GM21528 (cell line): Measurements from ENCODE around the gene VTI1A.

Experiments used
- ATAC-seq: cut with Tn5 transposase; IDR thresholded peaks from one replicate; pipeline ENCODE4 v1.9.1; 2021; ENCODE audit warnings: mild to moderate bottlenecking, moderate library complexity; ENCODE audit not compliant: unreplicated experiment, low FRiP score

Gene VTI1A

DNA sequence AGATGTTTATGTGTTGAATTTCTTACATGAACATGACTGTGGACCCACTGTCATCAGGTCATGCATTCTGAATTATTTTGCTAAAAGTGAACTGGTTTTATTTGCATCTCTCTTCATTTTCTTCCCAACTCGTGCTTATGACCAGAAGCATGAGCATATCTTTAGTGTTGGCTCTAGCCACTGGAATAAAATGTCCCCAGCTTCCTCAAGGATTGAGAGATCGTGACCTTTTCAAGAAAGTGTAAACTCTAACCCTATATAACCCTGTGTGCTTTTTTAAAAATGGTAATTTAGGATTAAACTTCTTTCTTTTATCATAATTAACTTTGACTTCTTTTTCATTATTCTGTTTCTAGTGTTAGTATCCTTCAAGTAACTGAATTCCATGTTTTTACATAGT is 55.5 kb downstream of the VTI1A start:
- no peak for ATAC-seq

DNA sequence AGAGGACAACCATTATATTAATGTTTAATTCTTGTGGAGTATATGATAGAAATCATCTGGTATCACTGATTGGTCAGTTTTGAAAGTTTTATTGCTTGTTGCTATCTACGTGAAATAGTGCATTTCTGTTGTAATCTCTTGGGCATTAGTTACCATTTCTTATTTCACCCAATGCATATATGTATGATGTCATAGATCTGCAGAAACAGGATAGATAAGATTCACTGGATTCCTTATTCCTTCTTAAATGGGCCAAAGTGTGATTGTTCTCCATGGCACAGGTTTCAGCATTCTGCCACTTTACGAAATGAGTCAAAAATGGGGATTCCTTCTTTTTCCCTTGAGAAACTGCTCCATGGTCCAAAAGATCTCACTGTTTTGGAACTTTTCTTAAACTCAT is 56.6 kb downstream of the VTI1A start:
- ATAC-seq, result no peak

DNA sequence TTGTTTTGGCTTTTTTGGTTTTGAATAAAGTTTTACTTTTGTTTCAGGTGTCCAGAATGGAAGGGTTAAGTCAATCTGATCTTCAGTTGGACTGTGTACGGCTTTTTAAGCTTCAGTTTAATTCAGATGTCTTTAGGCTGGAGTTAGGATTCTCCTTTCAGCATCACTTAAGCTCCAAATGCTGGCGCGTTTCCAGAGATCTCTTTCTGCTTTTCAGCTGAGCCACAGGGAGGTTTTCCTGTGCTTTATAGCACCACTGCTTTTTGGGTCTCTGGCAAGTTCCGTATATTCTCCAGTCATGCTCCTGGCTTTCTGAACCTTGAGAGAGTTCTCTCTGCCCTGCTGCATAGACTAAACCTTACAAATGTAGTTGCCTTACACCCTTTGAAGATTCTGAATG is 60.0 kb downstream of the VTI1A start:
- no peak for ATAC-seq

DNA sequence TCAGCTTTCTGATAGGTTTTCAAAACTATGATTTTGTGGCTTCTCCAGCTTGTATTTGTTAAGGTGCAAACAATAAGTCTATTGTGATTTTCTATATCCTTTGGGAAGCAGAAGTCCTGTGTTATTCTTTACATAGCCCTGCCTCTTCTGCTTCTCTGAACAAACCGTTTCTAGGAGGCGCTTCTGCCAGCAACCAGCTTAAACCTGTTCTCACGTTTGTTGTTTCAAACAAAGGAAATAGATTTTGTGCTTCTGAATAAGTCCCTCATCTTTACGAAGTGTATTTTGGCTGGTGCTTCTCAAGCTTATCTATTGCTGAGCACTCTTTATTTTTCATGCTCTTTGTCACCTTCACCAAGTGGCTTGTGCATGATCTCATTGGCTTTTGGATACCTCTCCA is 61.0 kb downstream of the VTI1A start:
- no peak for ATAC-seq

DNA sequence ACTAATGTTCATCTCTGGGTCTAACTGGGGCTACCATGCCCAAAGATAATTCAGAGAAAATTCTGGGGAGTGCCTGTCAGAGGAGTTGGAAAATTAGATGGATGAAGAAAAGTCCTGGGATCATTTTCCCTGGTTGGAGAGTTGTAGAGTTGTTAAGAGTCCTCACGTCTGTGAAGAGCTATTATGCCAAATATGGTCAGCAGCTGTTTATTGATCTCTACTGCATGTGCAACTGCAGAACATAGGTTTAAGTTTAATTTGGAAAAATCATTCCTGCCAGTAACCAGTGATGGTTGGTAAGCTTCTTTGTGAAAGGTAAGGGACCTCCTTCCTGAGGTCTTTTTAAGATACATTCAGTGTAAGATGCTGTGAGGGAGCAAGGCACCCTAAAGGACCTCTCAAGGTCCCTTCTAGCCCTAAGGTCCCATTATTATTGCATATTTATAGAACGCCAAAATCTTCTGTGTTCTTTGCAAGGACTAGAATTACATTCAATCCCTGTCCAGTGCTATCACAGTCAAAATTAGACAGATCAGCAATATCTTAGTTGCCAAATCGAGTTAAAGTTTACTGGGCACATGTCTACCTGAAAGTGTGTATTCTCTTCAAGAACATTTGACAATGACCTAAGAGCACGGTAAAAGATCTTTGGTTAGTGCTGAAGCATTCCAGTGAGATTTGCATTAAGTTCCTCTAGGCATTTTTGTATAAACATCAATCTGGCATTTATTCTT is 62.7 kb downstream of the VTI1A start:
- ATAC-seq, result no peak

DNA sequence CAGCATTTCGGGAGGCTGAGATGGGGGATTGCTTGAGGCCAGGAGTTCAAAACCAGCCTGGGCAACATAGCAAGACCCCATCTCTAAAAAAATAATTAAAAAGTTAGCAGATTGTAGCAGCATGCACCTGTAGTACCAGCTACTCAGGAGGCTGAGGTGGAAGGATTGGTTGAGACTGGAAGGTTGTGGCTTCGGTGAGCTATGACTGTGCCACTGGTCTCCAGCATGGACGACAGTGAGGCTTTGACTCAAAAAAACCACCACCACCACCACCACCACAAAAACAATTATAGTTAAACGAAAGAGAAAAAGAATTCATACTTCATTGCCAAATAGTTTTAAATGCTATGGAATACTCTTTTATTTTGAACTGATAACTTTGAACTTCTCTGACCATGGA is 63.4 kb downstream of the VTI1A start:
- ATAC-seq, result no peak

DNA sequence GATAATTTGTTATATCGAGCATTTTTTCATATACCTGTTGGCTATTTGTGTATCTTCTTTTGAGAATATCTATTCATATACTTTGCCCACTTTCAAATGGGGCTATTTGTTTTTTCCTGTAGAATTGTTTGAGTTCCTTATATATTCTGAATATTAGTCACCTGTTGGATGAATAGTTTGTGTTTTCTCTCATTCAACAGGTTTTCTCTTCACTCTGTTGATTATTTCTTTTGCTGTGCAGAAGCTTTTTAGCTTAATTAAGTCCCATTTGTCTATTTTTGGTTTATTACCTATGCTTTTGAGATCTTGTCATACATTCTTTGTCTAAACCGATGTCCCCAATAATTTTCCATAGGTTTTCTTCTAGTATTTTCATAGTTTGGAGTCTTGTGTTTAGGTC is 65.3 kb downstream of the VTI1A start:
- no peak for ATAC-seq

DNA sequence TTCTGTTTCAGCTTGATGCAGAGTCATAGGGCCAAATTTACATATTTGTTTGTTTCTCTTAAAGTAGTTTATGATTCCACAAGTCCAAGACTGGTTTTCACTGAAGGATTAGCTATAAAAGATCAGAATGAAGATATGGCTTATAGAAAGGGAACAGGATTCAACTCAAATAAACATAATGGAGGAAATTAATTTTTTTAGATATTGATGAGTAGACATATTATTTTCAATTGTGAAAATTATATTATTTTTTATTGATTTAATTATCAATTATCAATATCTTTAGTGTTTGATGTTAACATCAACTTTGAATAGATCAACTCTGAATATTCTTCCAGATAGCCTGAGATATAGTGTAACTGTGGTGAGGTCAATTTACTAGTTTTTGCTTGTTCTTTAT is 68.1 kb downstream of the VTI1A start:
- ATAC-seq, result no peak

DNA sequence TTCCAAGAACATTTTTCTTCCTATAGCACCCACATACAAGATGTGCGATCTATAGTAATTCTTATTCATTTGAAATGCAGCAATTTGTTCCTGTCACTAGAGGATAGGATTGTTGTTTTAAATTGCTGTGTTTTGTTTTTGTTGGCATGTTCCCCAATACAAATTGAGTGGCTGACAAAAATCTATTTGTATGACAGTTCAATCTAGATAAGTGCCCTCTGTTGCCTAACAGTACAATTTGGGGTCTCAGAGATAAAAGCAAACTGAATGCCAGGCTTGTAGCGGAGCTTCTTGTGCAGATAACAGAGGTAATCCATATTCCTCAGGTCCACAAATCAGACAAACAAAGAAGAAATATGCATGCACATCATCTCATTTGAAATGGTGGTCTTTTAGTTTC is 68.8 kb downstream of the VTI1A start:
- ATAC-seq, result no peak

DNA sequence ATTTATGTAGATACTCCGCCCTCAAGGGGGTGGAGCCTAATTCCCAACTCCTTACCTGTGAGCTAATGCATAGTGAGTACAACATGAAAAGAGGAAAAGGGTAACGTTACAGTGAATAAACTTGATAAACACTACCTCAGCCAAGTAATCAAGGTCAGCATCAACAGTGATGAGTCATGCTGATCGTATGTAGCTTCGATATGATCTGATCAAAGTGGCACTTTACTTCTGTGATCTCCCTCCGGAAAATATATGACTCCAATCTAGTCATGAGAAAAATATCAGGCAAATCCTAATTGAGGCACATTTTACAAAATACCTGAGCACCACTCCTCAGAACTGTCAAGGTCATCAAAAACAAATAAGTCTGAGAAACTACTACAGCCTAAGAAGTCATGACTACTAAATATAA is 70.4 kb downstream of the VTI1A start:
- no peak for ATAC-seq

DNA sequence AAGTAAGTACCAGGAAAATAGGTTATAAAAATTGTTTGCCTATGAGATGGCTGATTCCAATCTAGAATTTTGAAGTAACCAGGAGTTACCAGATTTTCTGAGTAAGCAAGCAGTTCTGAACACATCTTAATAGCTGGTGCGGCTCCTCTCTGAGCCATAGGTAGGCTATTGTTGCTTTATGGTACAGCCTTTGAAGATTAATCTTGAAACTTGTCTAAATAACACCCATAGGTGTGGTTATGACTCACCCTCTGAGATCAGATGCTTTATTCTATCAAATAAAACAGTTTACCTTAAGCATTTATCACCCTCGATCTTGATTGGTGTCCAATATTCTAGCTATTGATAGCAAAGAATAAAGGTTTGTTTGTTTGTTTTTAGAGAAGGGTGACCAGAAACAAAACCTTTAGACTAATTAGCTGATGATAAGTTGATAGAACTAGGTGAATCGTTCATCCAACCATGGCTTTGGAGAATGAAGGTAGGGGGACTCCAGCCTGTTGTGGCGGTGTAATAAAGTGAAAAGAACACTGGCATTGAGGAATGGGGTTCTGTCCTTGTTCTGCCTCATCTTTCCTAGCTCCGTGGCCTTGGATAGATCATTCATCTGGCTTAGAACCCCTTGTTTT is 72.2 kb downstream of the VTI1A start:
- no peak for ATAC-seq

DNA sequence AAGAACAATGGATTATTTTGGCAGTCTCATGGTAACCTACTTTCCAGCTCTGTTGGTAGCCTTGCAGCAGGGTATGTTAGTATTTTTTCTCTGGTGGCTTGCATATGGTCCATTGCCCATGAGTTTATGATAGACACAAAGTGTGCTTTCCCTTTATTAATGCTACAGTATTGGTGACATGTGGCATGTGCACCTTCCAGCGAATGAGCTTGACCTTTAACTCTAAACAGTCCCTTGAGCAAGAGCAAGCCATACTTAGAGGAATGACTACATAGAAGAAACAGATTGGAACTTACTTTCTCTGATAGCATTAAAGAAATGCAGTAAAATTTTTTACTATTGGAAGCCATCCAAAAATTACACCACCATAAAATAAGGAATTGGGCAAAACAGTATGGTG is 73.9 kb downstream of the VTI1A start:
- ATAC-seq, result no peak

DNA sequence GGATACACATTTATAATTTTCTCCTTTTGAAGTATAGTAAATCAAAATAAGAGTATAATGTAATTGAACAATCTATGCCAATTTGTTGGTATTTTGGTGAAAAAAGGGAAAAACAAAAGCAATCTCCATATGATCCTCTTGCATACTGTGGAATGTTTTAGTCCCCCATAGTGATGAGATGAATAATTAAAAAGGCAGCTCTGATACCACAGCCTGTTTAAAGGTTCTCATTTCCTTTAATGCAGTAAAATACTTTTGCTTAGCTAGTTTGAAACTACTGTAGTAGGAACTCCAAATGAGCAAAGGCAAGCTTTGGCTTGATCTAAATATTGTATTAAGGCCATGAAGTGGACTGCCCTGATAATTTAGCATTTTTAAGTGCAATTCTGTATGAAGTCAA is 77.6 kb downstream of the VTI1A start:
- ATAC-seq, result no peak

DNA sequence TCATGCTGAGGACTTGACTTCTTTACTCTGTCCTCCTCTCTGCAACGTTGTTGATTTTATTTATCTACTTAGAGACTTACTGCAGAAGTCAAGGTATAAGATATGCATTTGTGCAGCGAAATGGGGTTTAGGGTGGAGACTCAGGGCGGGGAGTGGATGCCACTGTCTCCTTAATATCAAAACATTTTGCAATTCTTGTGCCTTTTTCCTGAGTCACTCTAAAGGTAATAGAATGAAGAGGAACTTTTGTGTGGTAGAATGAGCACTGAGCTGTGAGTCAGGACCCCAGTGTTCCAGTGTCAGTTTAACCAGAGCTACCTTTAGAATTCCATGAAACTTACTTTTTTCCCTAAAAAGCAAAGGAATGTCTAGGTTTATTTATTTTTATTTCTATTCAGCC is 78.2 kb downstream of the VTI1A start:
- ATAC-seq, result no peak

DNA sequence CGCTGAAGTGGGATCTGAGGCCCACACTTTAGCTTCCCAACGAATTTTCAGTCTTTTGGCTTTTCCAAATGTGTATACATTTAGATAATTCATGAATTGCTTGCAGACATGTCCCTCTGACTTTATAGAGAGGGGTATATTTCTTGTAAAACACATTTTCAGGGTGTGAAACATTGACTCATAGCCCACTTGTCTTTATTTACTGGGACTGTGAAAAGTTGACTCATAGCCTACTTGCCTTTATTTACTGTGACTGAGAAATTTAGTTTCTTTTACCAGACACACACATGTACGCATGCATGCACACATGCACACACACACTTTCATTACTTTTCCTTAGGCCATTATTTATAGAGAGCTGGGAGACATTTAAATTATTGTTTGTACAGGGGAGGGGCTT is 79.1 kb downstream of the VTI1A start:
- peak; percentile 73 for ATAC-seq

DNA sequence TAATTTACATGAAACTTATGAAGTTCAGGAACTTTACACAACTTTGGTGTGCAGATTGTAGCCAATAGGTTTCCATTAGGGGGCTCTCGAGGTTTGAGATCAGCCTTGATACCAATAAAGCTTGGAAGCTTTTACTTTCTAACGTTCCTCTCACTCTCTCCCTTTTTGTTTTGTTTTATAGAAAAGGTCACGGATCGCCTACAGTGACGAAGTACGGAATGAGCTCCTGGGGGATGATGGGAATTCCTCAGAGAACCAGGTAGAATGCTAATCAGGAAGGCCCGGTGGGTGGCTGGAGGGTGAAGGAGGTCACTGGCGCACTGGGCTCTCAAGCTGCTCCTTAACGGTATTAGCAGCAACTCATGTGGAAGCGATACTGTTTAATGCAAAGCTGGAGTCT is 79.9 kb downstream of the VTI1A start:
- ATAC-seq, result no peak

DNA sequence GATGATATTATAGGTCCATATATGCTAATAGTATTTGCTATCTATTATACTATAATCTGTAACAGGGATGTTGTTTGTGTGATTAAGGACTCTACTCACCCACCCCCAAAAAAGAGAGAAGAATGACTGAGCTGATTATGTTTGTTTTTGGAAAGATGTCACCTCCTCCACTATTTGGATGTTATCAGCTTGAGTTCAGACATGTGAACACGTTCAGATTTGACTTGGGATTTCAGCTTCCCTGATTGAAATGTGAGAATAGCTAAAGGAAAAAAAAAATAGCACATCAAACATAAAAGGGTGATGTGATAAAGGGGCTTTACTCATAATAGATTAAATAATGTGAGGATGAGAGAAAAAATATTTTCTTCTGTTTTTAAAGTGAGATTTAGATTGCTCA is 81.2 kb downstream of the VTI1A start:
- ATAC-seq, result no peak

DNA sequence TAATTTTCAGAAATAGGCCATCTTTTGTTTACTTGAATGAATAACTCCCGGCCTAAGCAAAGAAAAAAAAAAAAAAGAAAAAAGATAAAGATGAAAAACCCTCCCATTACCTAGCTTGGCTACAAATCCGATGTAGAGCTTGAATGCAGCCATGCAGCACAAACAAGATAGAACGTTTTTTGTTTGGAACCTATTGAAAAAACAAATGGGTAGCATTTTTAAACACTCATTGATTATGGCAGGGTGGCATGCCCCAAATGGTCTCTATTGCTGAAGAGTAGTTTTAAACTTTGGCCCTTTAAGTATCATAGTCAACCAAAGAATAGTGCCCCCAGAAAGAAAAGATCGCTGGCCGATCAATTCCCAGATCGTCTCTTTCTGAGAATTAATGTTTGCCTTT is 84.4 kb downstream of the VTI1A start:
- no peak for ATAC-seq

DNA sequence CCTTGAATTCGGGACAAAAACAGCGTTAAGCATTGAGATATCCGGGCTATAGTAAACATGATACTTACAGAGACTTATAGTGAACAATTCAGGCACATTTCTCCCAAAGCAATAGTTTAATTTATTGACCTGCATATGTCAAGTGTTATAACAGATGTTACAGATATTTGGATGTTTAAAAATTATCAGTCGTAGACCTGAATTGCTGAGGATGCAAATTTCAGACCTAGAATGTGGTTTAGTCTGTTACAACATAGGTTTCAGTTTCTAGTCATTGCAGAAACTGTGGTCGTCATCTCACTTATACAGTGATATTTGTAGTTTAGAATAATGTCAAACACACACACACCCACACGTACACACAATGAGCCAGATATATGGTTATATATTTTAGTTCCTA is 85.2 kb downstream of the VTI1A start:
- ATAC-seq, result peak; percentile 97

DNA sequence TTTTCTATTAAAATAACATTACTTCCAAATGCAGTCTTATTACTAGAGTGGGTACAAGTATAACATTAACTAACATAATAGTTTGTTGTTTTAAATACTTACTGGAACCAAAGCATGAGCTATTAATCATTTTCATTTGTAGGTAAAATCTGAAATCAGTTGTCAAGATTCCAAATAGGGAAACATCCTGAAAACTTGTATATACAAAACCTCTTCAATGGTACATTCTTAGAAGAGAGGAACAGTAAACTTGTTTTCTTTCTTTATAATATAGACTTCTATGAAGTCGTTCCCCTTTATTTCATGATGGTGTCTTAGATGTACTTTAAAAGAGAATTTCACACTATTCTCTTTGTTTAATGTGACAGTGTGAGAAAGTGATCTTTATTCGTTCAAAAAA is 85.9 kb downstream of the VTI1A start:
- ATAC-seq, result no peak

DNA sequence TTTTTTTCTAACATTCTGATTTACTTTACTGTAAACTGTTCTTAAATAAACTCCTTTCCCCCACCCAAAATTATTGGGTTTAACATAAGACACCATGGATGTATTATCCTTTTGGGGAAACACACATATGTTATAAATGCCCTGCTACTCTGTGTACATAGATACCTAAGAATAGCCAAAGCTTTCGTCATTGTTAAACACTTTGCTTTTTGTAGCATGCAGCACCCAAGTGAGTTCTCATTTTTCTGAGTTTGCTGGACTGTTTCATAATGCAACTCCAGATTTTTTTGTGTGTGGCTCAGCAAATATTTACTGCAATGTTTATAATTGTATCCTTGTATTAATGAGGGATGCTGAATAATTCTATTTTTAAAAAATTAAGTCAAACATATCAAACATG is 86.9 kb downstream of the VTI1A start:
- ATAC-seq, result no peak

DNA sequence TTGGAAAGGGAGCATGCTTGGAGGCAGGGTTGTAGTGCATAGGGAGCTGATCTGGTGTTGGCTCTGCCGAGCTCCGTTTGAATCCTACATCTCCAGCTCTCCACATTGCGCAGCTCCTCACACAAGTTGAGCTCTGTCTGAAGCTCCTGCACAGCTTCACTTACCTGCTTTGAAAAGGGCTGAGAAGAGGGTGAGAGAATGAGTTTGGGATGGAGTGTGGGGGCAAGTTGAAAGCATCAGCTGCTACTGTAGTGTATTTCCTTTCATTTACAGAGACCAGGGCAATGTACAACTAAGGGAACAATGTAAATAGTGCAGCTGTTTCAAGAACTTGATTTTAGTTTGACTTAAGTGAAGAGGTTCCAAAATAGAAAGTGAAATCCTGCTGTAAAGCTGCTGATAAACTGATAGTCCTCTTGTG is 88.5 kb downstream of the VTI1A start:
- ATAC-seq, result peak; percentile 60

DNA sequence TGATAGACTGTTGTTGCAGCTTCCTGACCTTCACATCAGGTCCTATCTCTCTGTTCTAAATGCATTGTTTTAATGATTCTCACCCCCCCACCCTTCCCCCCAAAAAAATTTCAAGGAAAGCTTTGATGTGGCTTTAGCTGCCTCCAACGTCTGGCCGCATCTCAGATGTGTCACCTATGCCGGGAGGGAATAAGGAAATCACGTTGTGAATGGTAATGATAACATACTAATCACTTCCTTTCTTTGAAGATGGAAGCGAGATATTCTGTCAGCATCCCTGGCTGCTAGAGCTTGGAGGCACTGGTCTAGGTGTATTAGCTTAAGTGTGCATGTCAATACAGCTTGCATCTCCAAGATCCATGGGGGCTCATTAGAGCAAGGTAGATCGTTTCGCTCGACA is 89.6 kb downstream of the VTI1A start:
- no peak for ATAC-seq
